Aortic smooth muscle cell (primary cell): ENCODE measurements around the gene LILRB4. TPM values are rescaled to one million over a fixed set of nuclear protein-coding genes. Genes with fewer than 3 reads are reported as not detected.

Source experiments
- total RNA-seq: library from RNA; depleted of rRNA; stranded (reverse); fragments of >200 nt; gene quantifications from 2 replicates; pipeline ENCODE4 v1.2.3, GENCODE V29; 2014

The LILRB4 gene
- total RNA-seq: not detected in 2 replicates

GRCh38 chr19:54662730-54663129, at the start of gene LILRB4:
LILRB4 (plus strand) TSS chr19:54662985; CDS start chr19:54663034, 49 bp downstream.

GRCh38 chr19:54630262-54630661, 32.5 kb upstream of the LILRB4 start, which contains the start of gene LILRB1:
LILRB1 (plus strand) TSS chr19:54630484; CDS start chr19:54631074, 590 bp downstream.

Other genes with a start within 250 kb of the LILRB4 start
- gene TTYH1, start 247.5 kb upstream of the LILRB4 start, total RNA-seq: not detected in 2 replicates
- 34.9 and 45.4 TPM in 2 replicates for gene LENG8, start 213.8 kb upstream of the LILRB4 start, total RNA-seq
- gene LENG9, start 199.2 kb upstream of the LILRB4 start, total RNA-seq: 9.5 and 10.4 TPM in 2 replicates
- gene CDC42EP5, start 189.7 kb upstream of the LILRB4 start, total RNA-seq: 23.9 and 33.4 TPM in 2 replicates
- not detected in 2 replicates for gene LAIR2, start 160.2 kb upstream of the LILRB4 start, total RNA-seq
- not detected in 2 replicates for gene LILRA2, start 89.2 kb upstream of the LILRB4 start, total RNA-seq
- gene LILRA1, start 69.4 kb upstream of the LILRB4 start, total RNA-seq: not detected in 2 replicates
- not detected in 2 replicates for gene LILRB1, start 32.5 kb upstream of the LILRB4 start, total RNA-seq
- not detected in 2 replicates for gene KIR3DL3, start 61.5 kb downstream of the LILRB4 start, total RNA-seq
- gene KIR2DL3, start 75.5 kb downstream of the LILRB4 start, total RNA-seq: not detected in 2 replicates
- not detected in 2 replicates for gene KIR2DL1, start 106.8 kb downstream of the LILRB4 start, total RNA-seq
- not detected in 2 replicates for gene KIR2DL4, start 140.6 kb downstream of the LILRB4 start, total RNA-seq
- not detected in 2 replicates for gene KIR3DL1, start 153.5 kb downstream of the LILRB4 start, total RNA-seq
- not detected in 2 replicates for gene KIR2DS4, start 169.7 kb downstream of the LILRB4 start, total RNA-seq
- gene KIR3DL2, start 187.5 kb downstream of the LILRB4 start, total RNA-seq: not detected in 2 replicates
- gene FCAR, start 211.2 kb downstream of the LILRB4 start, total RNA-seq: not detected in 2 replicates
- not detected in 2 replicates for gene NCR1, start 243.2 kb downstream of the LILRB4 start, total RNA-seq